22Rv1 (cell line): ENCODE measurements around the gene THPO.

ENCODE experiments used
- H3K27ac ChIP-seq: fragments of 450-650 bp; 2 replicates; pipeline ENCODE4 v1.5.1; 2017
- CTCF ChIP-seq: fragments of 450-650 bp; IDR thresholded peaks from 2 replicates; pipeline ENCODE4 v1.5.1; 2017; ENCODE audit warnings: mild to moderate bottlenecking
- ZFX ChIP-seq: fragments of 450-650 bp; IDR thresholded peaks from 2 replicates; pipeline ENCODE4 v1.6.1; 2017; ENCODE audit warnings: antibody characterized with exemption, borderline replicate concordance

THPO gene

GRCh38 chr3:184325269-184325668 lies 52.7 kb downstream of the THPO start:
- no peak for TF ChIP-seq ZFX
- no peak for TF ChIP-seq CTCF
- no peak overlapping the region for H3K27ac ChIP-seq

GRCh38 chr3:184323696-184324095 lies 54.3 kb downstream of the THPO start:
- TF ChIP-seq CTCF (no peak), ZFX (no peak)
- H3K27ac ChIP-seq = no peak overlapping the region

- TF ChIP-seq ZFX = no peak
- no peak for TF ChIP-seq CTCF
Measured at GRCh38 chr3:184322731-184323487, 55.1 kb downstream of the THPO start.

More at GRCh38 chr3:184322731-184323487, 55.1 kb downstream of the THPO start:
- H3K27ac ChIP-seq = no peak overlapping the region
